ENCODE data around the gene RNF114. TPM values are rescaled to one million over a fixed set of nuclear protein-coding genes. Genes with fewer than 3 reads are reported as not detected.
A peak's percentile ranks its signal among the peaks of the same experiment; 100 is the strongest.

The RNF114 gene
- 10 to 100 TPM; 55.8 to 59.5 TPM for total RNA-seq

GRCh38 chr20:49936153-49937026 lies at the start of gene RNF114:
Gene RNF114 (plus strand): TSS chr20:49936397. CDS start chr20:49936413, 16 bp downstream.
- H3K4me3 Mint-ChIP-seq = peak within 1 kb of the TSS; percentile 95
- peak within 1 kb of the TSS; percentile 94 for H3K27ac Mint-ChIP-seq
- H3K27me3 Mint-ChIP-seq = no peaks in the 10 kb centered on the region
- CTCF ChIA-PET = interaction anchor here (0.6 to 2.4 kb wide), 5 partner anchors 16 to 394 kb away, joined by 3 to 7 read pairs (median 4); no protein-coding TSS in a partner anchor
- H3K36me3 Mint-ChIP-seq (ENCODE audit: low read depth) = peaks cover 25% of the 10 kb centered on the region
- H3K9me3 Mint-ChIP-seq = no peaks in the 10 kb centered on the region
- POLR2A ChIA-PET = interaction anchor here (0.6 kb wide), 1 partner anchor 85 kb away, joined by 3 read pairs; no protein-coding TSS in a partner anchor
- peak; percentile 90 for DNase-seq
- peaks cover 51% of the 10 kb centered on the region for H3K4me1 Mint-ChIP-seq

DNA sequence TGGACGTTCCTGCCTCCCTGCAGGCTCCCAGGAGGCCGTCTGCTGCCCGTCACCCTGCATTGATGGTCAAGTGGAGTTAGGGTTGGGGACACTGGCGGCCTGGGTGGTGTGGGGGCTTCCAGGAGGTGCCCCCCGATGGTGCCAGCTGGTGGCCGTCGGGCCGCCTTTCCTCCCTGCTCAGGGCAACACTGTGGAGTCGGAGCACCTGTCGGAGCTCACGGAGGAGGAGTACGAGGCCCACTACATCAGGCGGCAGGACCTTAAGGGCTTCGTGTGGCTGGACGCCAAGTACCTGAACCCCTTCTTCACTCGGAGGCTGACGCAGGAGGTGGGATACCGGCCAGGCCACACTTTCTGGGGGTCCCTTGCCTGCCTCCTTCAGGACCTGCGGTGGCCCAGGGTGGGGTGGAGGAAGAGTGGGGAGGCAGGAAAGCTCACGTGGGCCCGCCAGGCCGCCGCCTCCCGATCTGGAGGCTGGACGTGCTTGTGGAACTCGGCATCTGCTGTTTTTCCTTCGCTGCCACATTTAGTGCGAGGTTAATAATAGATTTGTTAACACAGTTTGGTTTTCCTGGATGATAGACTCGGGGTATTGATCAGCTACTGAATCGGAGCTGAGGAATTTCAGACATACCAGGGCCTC lies 49.5 kb upstream of the RNF114 start:
- DNase-seq = no peak
- CTCF ChIA-PET = interaction anchor here (0.9 to 1.7 kb wide), 5 partner anchors 27 to 345 kb away, joined by 3 to 4 read pairs (median 3); no protein-coding TSS in a partner anchor
- Mint-ChIP-seq H3K4me3 (no peak overlapping the region), H3K27ac (no peak overlapping the region), H3K9me3 (no peaks in the 10 kb centered on the region), H3K27me3 (no peaks in the 10 kb centered on the region), H3K4me1 (peaks cover 4% of the 10 kb centered on the region), H3K36me3 (ENCODE audit: low read depth) (peaks cover 22% of the 10 kb centered on the region)
- POLR2A ChIA-PET = no interaction called here

- Mint-ChIP-seq H3K27ac (no peak overlapping the region), H3K27me3 (no peaks in the 10 kb centered on the region), H3K4me1 (peaks cover 8% of the 10 kb centered on the region), H3K4me3 (no peak overlapping the region), H3K9me3 (no peaks in the 10 kb centered on the region), H3K36me3 (ENCODE audit: low read depth) (peaks cover 22% of the 10 kb centered on the region)
- CTCF ChIA-PET = interaction anchor here (0.6 to 1.9 kb wide), 13 partner anchors 9 to 346 kb away, joined by 3 to 6 read pairs (median 3); no protein-coding TSS in a partner anchor
- POLR2A ChIA-PET = no interaction called here
- DNase-seq = no peak
Measured at GRCh38 chr20:49887251-49888211, 48.7 kb upstream of the RNF114 start.

DNA sequence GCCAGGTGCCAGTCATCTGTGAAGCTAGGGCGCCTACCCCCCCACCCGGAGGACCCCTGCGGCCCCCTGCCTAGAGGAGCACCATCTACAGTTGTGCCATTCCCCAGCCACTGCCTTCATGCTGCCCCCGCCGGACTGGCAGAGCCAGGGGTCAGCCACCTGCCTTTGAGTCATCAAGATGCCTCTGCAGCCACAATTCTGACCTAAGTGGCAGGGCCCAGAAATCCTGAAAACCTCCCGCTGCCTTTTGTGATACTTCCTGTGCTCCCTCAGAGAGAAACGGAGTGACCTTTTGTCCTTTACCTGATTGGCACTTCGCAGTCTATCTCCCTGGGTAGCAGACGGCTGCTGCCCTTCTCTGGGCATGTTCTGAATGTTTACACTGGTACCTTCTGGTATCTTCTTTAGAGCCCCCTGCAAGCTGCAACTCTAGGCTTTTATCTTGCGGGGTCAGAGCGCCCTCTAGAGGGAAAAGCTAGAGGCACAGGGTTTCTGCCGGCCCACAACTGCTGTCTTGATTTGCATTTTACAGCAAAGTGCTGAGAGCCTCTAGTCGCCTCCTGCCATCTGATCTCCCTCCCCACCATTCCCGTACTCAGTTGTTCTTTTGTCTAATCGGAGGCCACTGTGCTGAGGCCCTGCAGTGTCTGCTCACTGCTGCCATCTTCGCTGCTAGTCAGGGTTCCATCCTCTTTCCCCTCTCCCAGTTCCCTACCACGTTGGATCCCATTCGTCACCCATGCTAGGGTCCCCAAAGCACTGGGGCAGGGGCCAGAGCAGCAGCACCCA lies 47.8 kb upstream of the RNF114 start:
- peaks cover 16% of the 10 kb centered on the region for H3K4me1 Mint-ChIP-seq
- ChIA-PET POLR2A (no interaction called here), CTCF (interaction anchor here (0.6 to 1.9 kb wide), 12 partner anchors 8 to 343 kb away, joined by 3 to 6 read pairs (median 3); no protein-coding TSS in a partner anchor)
- peak overlapping the region; percentile 57 for H3K27ac Mint-ChIP-seq
- peak; percentile 61 for DNase-seq
- peaks cover 20% of the 10 kb centered on the region for H3K36me3 Mint-ChIP-seq (ENCODE audit: low read depth)
- H3K27me3 Mint-ChIP-seq = no peaks in the 10 kb centered on the region
- no peak overlapping the region for H3K4me3 Mint-ChIP-seq
- H3K9me3 Mint-ChIP-seq = no peaks in the 10 kb centered on the region

- Mint-ChIP-seq H3K4me3 (no peak overlapping the region), H3K27ac (no peak overlapping the region), H3K4me1 (peaks cover 25% of the 10 kb centered on the region), H3K27me3 (no peaks in the 10 kb centered on the region), H3K9me3 (no peaks in the 10 kb centered on the region), H3K36me3 (ENCODE audit: low read depth) (peaks cover 16% of the 10 kb centered on the region)
- DNase-seq = no peak
- CTCF ChIA-PET = interaction anchor here (0.6 to 1.9 kb wide), 10 partner anchors 7 to 344 kb away, joined by 3 to 6 read pairs (median 3); no protein-coding TSS in a partner anchor
- POLR2A ChIA-PET = no interaction called here
Measured at GRCh38 chr20:49889001-49889934, 46.9 kb upstream of the RNF114 start.

DNA sequence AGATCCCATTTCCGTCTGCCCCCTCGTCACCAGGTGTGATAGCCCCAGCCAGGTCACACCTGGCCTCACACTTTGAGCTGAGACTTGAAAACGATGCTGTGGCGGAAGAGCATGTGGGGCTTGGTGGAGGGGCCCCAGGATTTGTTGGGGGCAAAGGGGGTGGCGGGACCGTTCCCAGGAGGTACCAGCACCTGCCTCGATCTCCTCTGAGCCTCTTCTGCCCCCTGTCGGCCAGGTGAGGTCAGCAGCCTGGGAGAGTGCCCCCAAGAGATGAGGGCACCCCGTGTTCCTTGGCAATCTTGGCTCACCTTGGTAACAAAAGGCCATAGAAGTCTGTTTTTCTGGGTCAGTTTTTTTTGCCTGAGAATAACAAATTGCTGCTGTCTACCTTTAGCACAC lies 46.3 kb upstream of the RNF114 start:
- CTCF ChIA-PET = interaction anchor here (1.3 to 1.9 kb wide), 2 partner anchors 22 to 280 kb away, joined by 4 to 5 read pairs; no protein-coding TSS in a partner anchor
- Mint-ChIP-seq H3K4me3 (no peak overlapping the region), H3K9me3 (no peaks in the 10 kb centered on the region), H3K4me1 (peaks cover 29% of the 10 kb centered on the region), H3K36me3 (ENCODE audit: low read depth) (peaks cover 13% of the 10 kb centered on the region), H3K27ac (no peak overlapping the region), H3K27me3 (no peaks in the 10 kb centered on the region)
- DNase-seq = no peak
- POLR2A ChIA-PET = no interaction called here

GRCh38 chr20:49890471-49891361 lies 45.5 kb upstream of the RNF114 start:
- CTCF ChIA-PET = interaction anchor here (0.8 to 0.9 kb wide), 2 partner anchors 279 to 289 kb away, joined by 3 read pairs; no protein-coding TSS in a partner anchor
- no peak overlapping the region for H3K4me3 Mint-ChIP-seq
- H3K27me3 Mint-ChIP-seq = no peaks in the 10 kb centered on the region
- H3K27ac Mint-ChIP-seq = peak overlapping the region; percentile 25
- POLR2A ChIA-PET = no interaction called here
- peaks cover 30% of the 10 kb centered on the region for H3K4me1 Mint-ChIP-seq
- no peak for DNase-seq
- H3K36me3 Mint-ChIP-seq (ENCODE audit: low read depth) = peaks cover 11% of the 10 kb centered on the region
- H3K9me3 Mint-ChIP-seq = no peaks in the 10 kb centered on the region

DNA sequence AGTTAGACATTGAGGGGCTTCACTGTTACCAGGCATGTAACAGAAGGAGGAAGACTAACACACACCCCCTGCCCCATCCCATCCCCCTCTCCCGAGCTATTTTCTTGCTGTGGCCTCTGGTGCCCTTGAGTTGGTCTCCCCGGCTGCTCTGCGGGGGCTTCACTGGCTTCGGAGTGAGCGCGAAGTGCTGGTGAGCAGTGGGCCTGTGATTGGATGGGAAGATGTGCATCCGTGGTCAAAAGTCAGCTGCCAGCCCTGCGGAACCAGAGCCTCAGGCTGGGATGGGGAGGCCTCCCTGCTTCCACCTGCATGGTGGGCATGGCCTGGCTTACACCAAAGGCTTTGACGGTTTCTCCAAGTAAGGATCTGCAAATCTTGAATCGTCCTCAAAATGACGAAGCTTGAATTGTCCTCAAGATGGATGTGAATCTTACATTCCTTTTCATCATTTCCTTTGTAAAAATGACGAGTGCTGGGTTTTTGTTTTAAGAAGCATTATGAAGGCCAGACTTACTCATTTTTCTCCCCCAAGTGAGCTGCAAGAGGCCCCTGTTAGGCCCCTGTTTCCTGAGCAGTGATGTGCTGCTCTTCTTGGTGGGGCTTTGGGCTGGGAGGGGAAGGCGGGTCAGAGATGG lies 44.6 kb upstream of the RNF114 start:
- no peaks in the 10 kb centered on the region for H3K27me3 Mint-ChIP-seq
- H3K36me3 Mint-ChIP-seq (ENCODE audit: low read depth) = peaks cover 11% of the 10 kb centered on the region
- peak overlapping the region; percentile 11 for H3K27ac Mint-ChIP-seq
- no peaks in the 10 kb centered on the region for H3K9me3 Mint-ChIP-seq
- CTCF ChIA-PET = interaction anchor here (0.8 to 1.9 kb wide), 3 partner anchors 21 to 290 kb away, joined by 3 to 5 read pairs (median 3); no protein-coding TSS in a partner anchor
- no peak for DNase-seq
- H3K4me1 Mint-ChIP-seq = peaks cover 30% of the 10 kb centered on the region
- POLR2A ChIA-PET = no interaction called here
- no peak overlapping the region for H3K4me3 Mint-ChIP-seq

DNA sequence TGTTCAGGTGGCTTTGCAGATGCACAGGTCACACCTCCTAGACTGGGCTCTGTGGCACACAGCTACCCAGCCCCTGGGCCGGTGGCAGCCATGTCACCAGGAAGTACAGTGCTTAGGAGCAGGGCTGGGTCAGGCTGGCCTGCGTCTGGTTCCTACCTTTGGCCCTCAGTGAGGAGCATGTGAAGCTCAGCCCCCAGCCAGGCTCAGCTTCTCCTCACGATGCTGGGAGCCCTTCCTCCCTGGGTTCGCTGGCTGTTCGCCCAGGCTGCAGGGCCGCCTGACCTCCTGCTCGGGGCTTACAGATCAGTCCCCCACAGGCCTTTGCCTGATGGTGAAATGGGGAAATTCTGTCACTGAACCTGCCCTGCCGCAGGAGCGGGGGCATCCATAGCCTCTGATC lies 43.9 kb upstream of the RNF114 start:
- Mint-ChIP-seq H3K4me3 (no peak overlapping the region), H3K4me1 (peaks cover 30% of the 10 kb centered on the region), H3K27ac (peak overlapping the region; percentile 70), H3K9me3 (no peaks in the 10 kb centered on the region), H3K36me3 (ENCODE audit: low read depth) (peaks cover 11% of the 10 kb centered on the region), H3K27me3 (no peaks in the 10 kb centered on the region)
- DNase-seq = no peak
- ChIA-PET CTCF (interaction anchor here (0.8 to 1.9 kb wide), 3 partner anchors 12 to 299 kb away, joined by 3 to 5 read pairs (median 5); no protein-coding TSS in a partner anchor), POLR2A (no interaction called here)

DNA sequence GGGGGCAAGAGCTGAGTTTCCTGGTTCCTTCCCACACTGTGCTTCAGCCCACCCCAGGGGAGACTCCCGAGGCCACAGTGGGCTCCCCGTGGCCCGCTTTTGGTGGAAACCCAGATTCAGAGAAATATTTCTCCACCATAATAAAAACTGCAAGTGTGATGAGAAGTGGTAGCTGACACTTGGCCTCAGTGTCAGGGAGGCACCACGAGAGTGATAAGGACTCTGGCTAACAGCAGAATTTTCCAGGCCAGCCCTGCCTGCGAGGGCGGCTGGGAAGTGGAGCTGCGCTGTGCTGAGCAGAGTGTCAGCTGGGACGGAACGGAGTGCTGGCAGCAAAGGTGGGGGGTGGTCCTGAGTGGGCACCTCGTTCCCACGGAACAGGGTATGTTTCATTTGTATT lies 43.4 kb upstream of the RNF114 start:
- H3K9me3 Mint-ChIP-seq = no peaks in the 10 kb centered on the region
- no peak overlapping the region for H3K4me3 Mint-ChIP-seq
- DNase-seq = no peak
- CTCF ChIA-PET = interaction anchor here (0.6 to 1.9 kb wide), 4 partner anchors 11 to 300 kb away, joined by 3 to 5 read pairs (median 4); no protein-coding TSS in a partner anchor
- no peaks in the 10 kb centered on the region for H3K27me3 Mint-ChIP-seq
- peak overlapping the region; percentile 70 for H3K27ac Mint-ChIP-seq
- peaks cover 30% of the 10 kb centered on the region for H3K4me1 Mint-ChIP-seq
- POLR2A ChIA-PET = no interaction called here
- H3K36me3 Mint-ChIP-seq (ENCODE audit: low read depth) = peaks cover 8% of the 10 kb centered on the region

Data from activated CD4-positive, alpha-beta T cell treated with anti-CD3 and anti-CD28 coated beads, Interleukin-2, amount 10 ng/mL, durations not matched to agents 7 days and 5 days (primary cell).